Memory B cell (primary cell): ENCODE results near the gene PIGZ.

ENCODE experiments used
- ATAC-seq: fragments of 150-1000 bp; cut with Tn5 transposase; 2 replicates; pipeline ENCODE4 v1.10.0; 2021; ENCODE audit warnings: low read depth, mild to moderate bottlenecking, moderate library complexity
- DNase-seq, 2 donors: peaks; one replicate each; pipeline ENCODE4 v3.0.0; 2022; ENCODE audit warnings: low spot score in 2 of 2
- H3K27ac Mint-ChIP-seq: one replicate; pipeline ENCODE4 v1.8.0; 2022; ENCODE audit warnings: mild to moderate bottlenecking, moderate library complexity, mixed read lengths
- H3K27me3 Mint-ChIP-seq: one replicate; pipeline ENCODE4 v1.8.0; 2022; ENCODE audit warnings: mixed read lengths
- H3K36me3 Mint-ChIP-seq: one replicate; pipeline ENCODE4 v1.8.0; 2022; ENCODE audit warnings: mild to moderate bottlenecking, mixed read lengths
- H3K4me1 Mint-ChIP-seq: one replicate; pipeline ENCODE4 v1.8.0; 2022; ENCODE audit warnings: mixed read lengths
- H3K4me3 Mint-ChIP-seq: one replicate; pipeline ENCODE4 v1.8.0; 2022; ENCODE audit warnings: mild to moderate bottlenecking, moderate library complexity, mixed read lengths
- H3K9me3 Mint-ChIP-seq: one replicate; pipeline ENCODE4 v1.8.0; 2022; ENCODE audit warnings: mixed read lengths

Gene PIGZ

GRCh38 chr3:196902296-196902695 lies 66.3 kb downstream of the PIGZ start:
- no peak overlapping the region for H3K27ac Mint-ChIP-seq
- ATAC-seq: no peak
- no peak overlapping the region for H3K4me3 Mint-ChIP-seq
- H3K36me3 Mint-ChIP-seq: peaks cover 20% of the 10 kb centered on the region
- H3K9me3 Mint-ChIP-seq: no peaks in the 10 kb centered on the region
- DNase-seq: no peak
- peaks cover 2% of the 10 kb centered on the region for H3K4me1 Mint-ChIP-seq
- H3K27me3 Mint-ChIP-seq: no peaks in the 10 kb centered on the region

DNA sequence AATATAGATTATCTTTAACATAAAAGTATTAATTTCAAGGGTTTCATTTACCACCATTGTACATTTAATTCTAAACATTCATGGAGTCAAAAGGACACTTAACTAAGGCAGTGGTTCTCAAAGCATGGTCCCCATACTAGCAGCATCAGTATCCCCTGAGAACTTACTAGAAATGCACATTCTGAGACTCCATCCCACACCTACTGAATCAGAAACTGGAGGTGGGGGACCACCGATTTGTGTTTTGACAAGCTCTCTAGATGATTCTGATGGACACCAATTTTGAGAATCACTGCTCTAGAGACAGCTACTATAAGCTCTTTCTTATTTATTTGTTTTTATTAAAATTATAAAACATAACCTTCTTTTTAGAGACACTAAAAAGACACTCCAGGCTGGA lies 66.9 kb downstream of the PIGZ start:
- Mint-ChIP-seq H3K4me1 (peaks cover 2% of the 10 kb centered on the region), H3K9me3 (no peaks in the 10 kb centered on the region), H3K27ac (no peak overlapping the region), H3K4me3 (no peak overlapping the region), H3K36me3 (peaks cover 19% of the 10 kb centered on the region), H3K27me3 (no peaks in the 10 kb centered on the region)
- DNase-seq (no peak), ATAC-seq (no peak)
